ENCODE data around the gene PLK4. TPM values are rescaled to one million over a fixed set of nuclear protein-coding genes. Genes with fewer than 3 reads are reported as not detected.
"Not testable (repeated sequence)": the region's sequence is repeated elsewhere in the genome, so short reads cannot be mapped to it uniquely, and the experiment has no call there.

Gene PLK4
- total RNA-seq, 1 experiment from 2014 or later, result 9.1 TPM

GRCh38 chr4:127888559-127888958, 7.9 kb downstream of the PLK4 start:
- Histone ChIP-seq H3K4me3 (no peak overlapping the region), H3K9me3 (no peaks in the 10 kb centered on the region), H3K27me3 (no peaks in the 10 kb centered on the region), H3K36me3 (peaks cover 54% of the 10 kb centered on the region)
- no peak for DNase-seq

- DNase-seq, result no peak
- no peaks in the 10 kb centered on the region for H3K27me3 ChIP-seq
- H3K36me3 ChIP-seq, result peaks cover 55% of the 10 kb centered on the region
- no peaks in the 10 kb centered on the region for H3K9me3 ChIP-seq
- no peak overlapping the region for H3K4me3 ChIP-seq
Observed at GRCh38 chr4:127889903-127890302, 9.2 kb downstream of the PLK4 start.

- Histone ChIP-seq H3K4me3 (no peak overlapping the region), H3K36me3 (peaks cover 48% of the 10 kb centered on the region), H3K9me3 (no peaks in the 10 kb centered on the region), H3K27me3 (no peaks in the 10 kb centered on the region)
- DNase-seq, result no peak
Observed at GRCh38 chr4:127896069-127896468, 15.4 kb downstream of the PLK4 start.

GRCh38 chr4:127896528-127896927, 15.8 kb downstream of the PLK4 start:
- Histone ChIP-seq H3K27me3 (no peaks in the 10 kb centered on the region), H3K9me3 (no peaks in the 10 kb centered on the region), H3K36me3 (peaks cover 47% of the 10 kb centered on the region), H3K4me3 (no peak overlapping the region)
- no peak for DNase-seq

GRCh38 chr4:127899682-127900081, 19.0 kb downstream of the PLK4 start:
- not testable (repeated sequence) for H3K4me3 ChIP-seq, H3K9me3 ChIP-seq, DNase-seq, H3K27me3 ChIP-seq
- peaks cover 22% of the 10 kb centered on the region for H3K36me3 ChIP-seq

- DNase-seq, result no peak
- Histone ChIP-seq H3K9me3 (no peaks in the 10 kb centered on the region), H3K27me3 (no peaks in the 10 kb centered on the region), H3K4me3 (no peak overlapping the region), H3K36me3 (no peaks in the 10 kb centered on the region; the same call in 1 of the 2 replicates)
Observed at GRCh38 chr4:127905029-127905428, 24.3 kb downstream of the PLK4 start.

GRCh38 chr4:127916512-127916911, 35.8 kb downstream of the PLK4 start:
- Histone ChIP-seq H3K9me3 (no peaks in the 10 kb centered on the region), H3K4me3 (no peak overlapping the region), H3K27me3 (no peaks in the 10 kb centered on the region), H3K36me3 (no peaks in the 10 kb centered on the region)
- DNase-seq, result no peak

GRCh38 chr4:127917151-127917550, 36.5 kb downstream of the PLK4 start:
- no peak overlapping the region for H3K4me3 ChIP-seq
- no peak for DNase-seq
- no peaks in the 10 kb centered on the region for H3K9me3 ChIP-seq
- H3K36me3 ChIP-seq, result no peaks in the 10 kb centered on the region
- no peaks in the 10 kb centered on the region for H3K27me3 ChIP-seq

- no peak overlapping the region for H3K4me3 ChIP-seq
- no peaks in the 10 kb centered on the region for H3K36me3 ChIP-seq
- DNase-seq, result no peak
- H3K9me3 ChIP-seq, result no peaks in the 10 kb centered on the region
- no peaks in the 10 kb centered on the region for H3K27me3 ChIP-seq
Observed at GRCh38 chr4:127920521-127920920, 39.8 kb downstream of the PLK4 start.

- H3K4me3 ChIP-seq, result no peak overlapping the region
- no peaks in the 10 kb centered on the region for H3K36me3 ChIP-seq
Observed at GRCh38 chr4:127922226-127922625, 41.5 kb downstream of the PLK4 start.

GRCh38 chr4:127925720-127926119, 45.0 kb downstream of the PLK4 start:
- not testable (repeated sequence) for H3K9me3 ChIP-seq, H3K36me3 ChIP-seq, H3K4me3 ChIP-seq, H3K27me3 ChIP-seq, DNase-seq

More at GRCh38 chr4:127922226-127922625, 41.5 kb downstream of the PLK4 start:
- H3K27me3 ChIP-seq, result no peaks in the 10 kb centered on the region
- H3K9me3 ChIP-seq, result no peaks in the 10 kb centered on the region
- no peak for DNase-seq

GRCh38 chr4:127930175-127930574, 49.5 kb downstream of the PLK4 start:
- no peak overlapping the region for H3K4me3 ChIP-seq
- no peak for DNase-seq
- no peaks in the 10 kb centered on the region for H3K36me3 ChIP-seq
- no peaks in the 10 kb centered on the region for H3K9me3 ChIP-seq
- H3K27me3 ChIP-seq, result no peaks in the 10 kb centered on the region

- DNase-seq, H3K4me3 ChIP-seq, H3K36me3 ChIP-seq, H3K9me3 ChIP-seq, H3K27me3 ChIP-seq: not testable (repeated sequence)
Observed at GRCh38 chr4:127931836-127932235, 51.1 kb downstream of the PLK4 start.

- no peaks in the 10 kb centered on the region for H3K36me3 ChIP-seq
- no peak for DNase-seq
- H3K9me3 ChIP-seq, result no peaks in the 10 kb centered on the region
- no peak overlapping the region for H3K4me3 ChIP-seq
- H3K27me3 ChIP-seq, result no peaks in the 10 kb centered on the region
Observed at GRCh38 chr4:127936974-127937373, 56.3 kb downstream of the PLK4 start.

Other genes with a start within 250 kb of the PLK4 start
- 1.2 TPM in 2 replicates for gene INTU, start 247.9 kb upstream of the PLK4 start, total RNA-seq (2014; rRNA removed; shearing (Covaris generic); ENCODE audit: low replicate concordance)
- not detected in 2 replicates for gene SLC25A31, start 150.5 kb upstream of the PLK4 start, total RNA-seq (2014; rRNA removed; shearing (Covaris generic); ENCODE audit: low replicate concordance)
- gene HSPA4L, start 98.6 kb upstream of the PLK4 start, total RNA-seq (2014; rRNA removed; shearing (Covaris generic); ENCODE audit: low replicate concordance), result 3.9 and 6.2 TPM in 2 replicates
- gene MFSD8, start 84.3 kb downstream of the PLK4 start, total RNA-seq (2014; rRNA removed; shearing (Covaris generic); ENCODE audit: low replicate concordance), result 6.6 and 11.8 TPM in 2 replicates
- gene ABHD18, start 84.5 kb downstream of the PLK4 start, total RNA-seq (2014; rRNA removed; shearing (Covaris generic); ENCODE audit: low replicate concordance), result 2.9 and 3.6 TPM in 2 replicates
- 13.5 and 17.6 TPM in 2 replicates for gene LARP1B, start 180.4 kb downstream of the PLK4 start, total RNA-seq (2014; rRNA removed; shearing (Covaris generic); ENCODE audit: low replicate concordance)